ENCODE measurements around the gene LAMA2. TPM values are rescaled to one million over a fixed set of nuclear protein-coding genes. Genes with fewer than 3 reads are reported as not detected.
A peak's percentile ranks its signal among the peaks of the same experiment; 100 is the strongest.

Gene LAMA2
- polyA plus RNA-seq, 1 donor from 2014 or later, result 2.5 TPM

GRCh38 chr6:128990915-128991314 lies 108.0 kb downstream of the LAMA2 start:
- Histone ChIP-seq H3K9ac (ENCODE audit: low read length) (no peak overlapping the region), H3K9me2 (ENCODE audit: insufficient read depth, low read length) (no peaks in the 10 kb centered on the region), H3F3A (ENCODE audit: insufficient read depth, low read length, poor library complexity, severe bottlenecking) (no peaks in the 10 kb centered on the region), H3K4me2 (ENCODE audit: low read length) (no peak overlapping the region), H2AFZ (ENCODE audit: low read depth, low read length) (no peak overlapping the region), H3K27ac (ENCODE audit: low read length) (no peak overlapping the region), H3K9me3 (ENCODE audit: low read length) (no peaks in the 10 kb centered on the region), H3K36me3 (ENCODE audit: insufficient read depth, low read length) (no peaks in the 10 kb centered on the region), H3K4me3 (ENCODE audit: low read length) (no peak overlapping the region), H3K79me2 (replicated peaks; ENCODE audit: insufficient read depth, low read length) (no peaks in the 10 kb centered on the region), H3K27me3 (ENCODE audit: insufficient read depth, low read depth, low read length) (no peaks in the 10 kb centered on the region), H4K20me1 (ENCODE audit: insufficient read depth) (no peaks in the 10 kb centered on the region)
- TF ChIP-seq EP300 (conservative IDR thresholded peaks at IDR 0.05; ENCODE audit: poor library complexity, severe bottlenecking) (no peak), EZH2 (IDR thresholded peaks at IDR 0.05; ENCODE audit: borderline replicate concordance, insufficient read depth, low read length, poor library complexity, severe bottlenecking) (no peak), RAD21 (conservative IDR thresholded peaks at IDR 0.05) (no peak), POLR2AphosphoS5 (IDR thresholded peaks at IDR 0.05) (no peak), REST (IDR thresholded peaks at IDR 0.05; ENCODE audit: borderline replicate concordance) (no peak), CTCF (IDR thresholded peaks at IDR 0.05; ENCODE audit: poor library complexity, severe bottlenecking) (no peak), MXI1 (conservative IDR thresholded peaks at IDR 0.05; ENCODE audit: poor library complexity, severe bottlenecking) (no peak)

- Histone ChIP-seq H3K4me3 (ENCODE audit: low read length) (peak overlapping the region; percentile 37), H3K27me3 (ENCODE audit: insufficient read depth, low read depth, low read length) (no peaks in the 10 kb centered on the region), H3K9me2 (ENCODE audit: insufficient read depth, low read length) (no peaks in the 10 kb centered on the region), H3K9me3 (ENCODE audit: low read length) (no peaks in the 10 kb centered on the region), H3K36me3 (ENCODE audit: insufficient read depth, low read length) (no peaks in the 10 kb centered on the region), H3K9ac (ENCODE audit: low read length) (peak overlapping the region; percentile 2), H3K79me2 (replicated peaks; ENCODE audit: insufficient read depth, low read length) (no peaks in the 10 kb centered on the region), H4K20me1 (ENCODE audit: insufficient read depth) (no peaks in the 10 kb centered on the region), H3K27ac (ENCODE audit: low read length) (no peak overlapping the region), H3K4me2 (ENCODE audit: low read length) (no peak overlapping the region), H2AFZ (ENCODE audit: low read depth, low read length) (no peak overlapping the region), H3F3A (ENCODE audit: insufficient read depth, low read length, poor library complexity, severe bottlenecking) (no peaks in the 10 kb centered on the region)
- TF ChIP-seq REST (IDR thresholded peaks at IDR 0.05; ENCODE audit: borderline replicate concordance) (no peak), MXI1 (conservative IDR thresholded peaks at IDR 0.05; ENCODE audit: poor library complexity, severe bottlenecking) (no peak), CTCF (IDR thresholded peaks at IDR 0.05; ENCODE audit: poor library complexity, severe bottlenecking) (no peak), RAD21 (conservative IDR thresholded peaks at IDR 0.05) (no peak)
These were observed 110.2 kb downstream of the LAMA2 start for GRCh38 chr6:128993166-128993565.
